Suprapubic skin (tissue), 4 donors: Measurements from ENCODE around the gene ABHD3. TPM values are rescaled to one million over a fixed set of nuclear protein-coding genes. Genes with fewer than 3 reads are reported as not detected.
"Not testable (repeated sequence)": the region's sequence is repeated elsewhere in the genome, so short reads cannot be mapped to it uniquely, and the experiment has no call there.

Experiments
- DNase-seq, 2 donors: peaks; one replicate each; pipeline ENCODE4 v3.0.0-alpha.2; 2019; ENCODE audit warnings: low spot score in 2 of 2
- H3K27ac ChIP-seq: fragments of 200-600 bp; sonication (generic); one replicate; pipeline ENCODE4 v1.5.1; 2019
- H3K27me3 ChIP-seq: fragments of 200-600 bp; sonication (generic); one replicate; pipeline ENCODE4 v1.5.1; 2019
- H3K36me3 ChIP-seq: fragments of 200-600 bp; sonication (generic); one replicate; pipeline ENCODE4 v1.5.1; 2019
- H3K4me1 ChIP-seq: fragments of 200-600 bp; sonication (generic); one replicate; pipeline ENCODE4 v1.5.1; 2019
- H3K4me3 ChIP-seq: fragments of 200-600 bp; sonication (generic); one replicate; pipeline ENCODE4 v1.5.1; 2019; ENCODE audit warnings: mild to moderate bottlenecking
- H3K9me3 ChIP-seq: fragments of 200-600 bp; sonication (generic); one replicate; pipeline ENCODE4 v1.5.1; 2019
- CTCF ChIP-seq, 2 donors: fragments of 200-600 bp in 1 of 2; fragments of 450-650 bp in 1 of 2; sonication (generic) in 1 of 2; IDR thresholded peaks; one replicate each; pipeline ENCODE4 v1.5.1; 2016 to 2019; ENCODE audit warnings: antibody characterized with exemption in 2 of 2, mild to moderate bottlenecking in 1 of 2, moderate library complexity in 1 of 2
- EP300 ChIP-seq: sonication (generic); formaldehyde crosslinking; IDR thresholded peaks from one replicate; pipeline ENCODE4 v1.6.1; 2017; ENCODE audit warnings: antibody characterized with exemption
- POLR2A ChIP-seq, 2 donors: fragments of 450-650 bp; IDR thresholded peaks; one replicate each; pipeline ENCODE4 v1.6.1; 2017; ENCODE audit warnings: antibody characterized with exemption in 2 of 2, mild to moderate bottlenecking in 2 of 2, moderate library complexity in 2 of 2
- POLR2AphosphoS5 ChIP-seq, 3 donors: sonication (generic); formaldehyde crosslinking; IDR thresholded peaks; one replicate each; pipeline ENCODE4 v1.6.1; 2017; ENCODE audit warnings: antibody characterized with exemption in 3 of 3
- WGBS: methylation state at CpG from one replicate; pipeline ENCODE4 v1.1.5; 2018; 5-methylcytosine and 5-hydroxymethylcytosine counted together
- total RNA-seq, 4 donors: library from RNA; depleted of rRNA; stranded (reverse); fragments of >200 nt; gene quantifications; one replicate each; pipeline ENCODE4 v1.1.0, GENCODE V29; 2016

The ABHD3 gene
- total RNA-seq, 4 donors from 2014 or later: 4.7 to 18.5 (median 6.8) TPM

- Histone ChIP-seq H3K9me3 (no peaks in the 10 kb centered on the region), H3K4me1 (peaks cover 5% of the 10 kb centered on the region), H3K27me3 (no peaks in the 10 kb centered on the region), H3K36me3 (no peaks in the 10 kb centered on the region), H3K27ac (no peak overlapping the region), H3K4me3 (no peak overlapping the region)
- TF ChIP-seq CTCF (IDR thresholded peaks at IDR 0.05) (no peak), POLR2A (IDR thresholded peaks at IDR 0.05) (no peak), POLR2AphosphoS5 (IDR thresholded peaks at IDR 0.05) (no peak), EP300 (no peak)
- no peak for DNase-seq
- 50% methylated on average over 1 of the region's 1 CpG for WGBS
Measured at GRCh38 chr18:21678859-21679258, 25.7 kb downstream of the ABHD3 start.

- DNase-seq: not testable (repeated sequence)
Measured at GRCh38 chr18:21675354-21675753, 29.2 kb downstream of the ABHD3 start.

GRCh38 chr18:21672521-21673267 is 31.9 kb downstream of the ABHD3 start:
- TF ChIP-seq POLR2AphosphoS5 (IDR thresholded peaks at IDR 0.05) (no peak), EP300 (no peak), POLR2A (IDR thresholded peaks at IDR 0.05) (no peak), CTCF (IDR thresholded peaks at IDR 0.05) (no peak)
- no peak for DNase-seq
- Histone ChIP-seq H3K27me3 (no peaks in the 10 kb centered on the region), H3K9me3 (no peaks in the 10 kb centered on the region), H3K4me3 (no peak overlapping the region), H3K4me1 (no peaks in the 10 kb centered on the region), H3K27ac (no peak overlapping the region), H3K36me3 (no peaks in the 10 kb centered on the region)
- WGBS: 53% methylated on average over 3 of the region's 3 CpGs

More at GRCh38 chr18:21675354-21675753, 29.2 kb downstream of the ABHD3 start:
- H3K4me1 ChIP-seq, H3K27me3 ChIP-seq, H3K4me3 ChIP-seq, H3K27ac ChIP-seq, H3K9me3 ChIP-seq, H3K36me3 ChIP-seq: not testable (repeated sequence)
- WGBS: 85% methylated on average over 8 of the region's 8 CpGs

- no peak overlapping the region for H3K4me3 ChIP-seq
- H3K27me3 ChIP-seq: no peaks in the 10 kb centered on the region
- 58% methylated on average over 8 of the region's 9 CpGs for WGBS
- no peaks in the 10 kb centered on the region for H3K4me1 ChIP-seq
- no peaks in the 10 kb centered on the region for H3K36me3 ChIP-seq
- H3K9me3 ChIP-seq: no peaks in the 10 kb centered on the region
- no peak for TF ChIP-seq POLR2AphosphoS5 (IDR thresholded peaks at IDR 0.05)
- no peak for TF ChIP-seq POLR2A (IDR thresholded peaks at IDR 0.05)
- no peak for TF ChIP-seq CTCF (IDR thresholded peaks at IDR 0.05)
- no peak for TF ChIP-seq EP300
- no peak overlapping the region for H3K27ac ChIP-seq
- no peak for DNase-seq
Measured at GRCh38 chr18:21669736-21670285, 34.8 kb downstream of the ABHD3 start.

- Histone ChIP-seq H3K27ac (no peak overlapping the region), H3K27me3 (no peaks in the 10 kb centered on the region), H3K4me3 (no peak overlapping the region), H3K4me1 (no peaks in the 10 kb centered on the region), H3K36me3 (no peaks in the 10 kb centered on the region), H3K9me3 (no peaks in the 10 kb centered on the region)
- no peak for TF ChIP-seq CTCF (IDR thresholded peaks at IDR 0.05)
- no peak for TF ChIP-seq EP300
- no peak for TF ChIP-seq POLR2AphosphoS5 (IDR thresholded peaks at IDR 0.05)
- no peak for TF ChIP-seq POLR2A (IDR thresholded peaks at IDR 0.05)
- 91% methylated on average over 2 of the region's 2 CpGs for WGBS
- DNase-seq: no peak
Measured at GRCh38 chr18:21664069-21664468, 40.5 kb downstream of the ABHD3 start.
